GM12891 (cell line): ENCODE measurements around the gene PSME3IP1.

ENCODE experiments used
- PAX5 ChIP-seq: IDR thresholded peaks from 2 replicates; pipeline ENCODE4 v1.6.1; 2011; ENCODE audit warnings: low read length, moderate library complexity, mild to moderate bottlenecking; ENCODE audit not compliant: insufficient read depth, severe bottlenecking
- POLR2AphosphoS5 ChIP-seq: IDR thresholded peaks from 2 replicates; pipeline ENCODE4 v1.6.1; 2011; ENCODE audit warnings: low read depth, low read length, control low read depth

DNA sequence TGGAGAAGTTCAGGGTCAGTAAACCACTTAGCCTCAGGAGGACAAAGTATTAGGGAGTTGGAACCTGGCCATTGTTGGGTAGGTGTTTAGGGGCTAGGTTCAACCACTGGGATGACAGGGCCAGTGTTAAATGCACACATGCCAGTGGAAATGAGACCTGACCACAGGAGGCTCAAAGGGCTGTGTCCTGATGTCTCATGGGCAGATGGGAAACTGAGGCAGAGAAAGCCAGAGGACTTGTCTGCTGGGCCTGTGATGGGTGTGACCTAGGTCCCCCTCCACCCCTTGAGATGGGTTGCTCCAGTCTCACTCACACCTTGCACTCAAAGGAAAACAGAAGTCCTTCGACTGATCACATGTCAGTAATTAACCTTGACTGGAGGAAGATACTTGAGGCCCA lies 77.4 kb downstream of the PSME3IP1 start:
- TF ChIP-seq POLR2AphosphoS5 (no peak), PAX5 (no peak)
